IPS-NIHi11 (cell line): Measurements from ENCODE around the gene NELL1.

ENCODE experiments used
- DNase-seq: peaks from one replicate; pipeline ENCODE4 v3.0.0; 2012; ENCODE audit warnings: mixed read lengths, low spot score

Gene NELL1

DNA sequence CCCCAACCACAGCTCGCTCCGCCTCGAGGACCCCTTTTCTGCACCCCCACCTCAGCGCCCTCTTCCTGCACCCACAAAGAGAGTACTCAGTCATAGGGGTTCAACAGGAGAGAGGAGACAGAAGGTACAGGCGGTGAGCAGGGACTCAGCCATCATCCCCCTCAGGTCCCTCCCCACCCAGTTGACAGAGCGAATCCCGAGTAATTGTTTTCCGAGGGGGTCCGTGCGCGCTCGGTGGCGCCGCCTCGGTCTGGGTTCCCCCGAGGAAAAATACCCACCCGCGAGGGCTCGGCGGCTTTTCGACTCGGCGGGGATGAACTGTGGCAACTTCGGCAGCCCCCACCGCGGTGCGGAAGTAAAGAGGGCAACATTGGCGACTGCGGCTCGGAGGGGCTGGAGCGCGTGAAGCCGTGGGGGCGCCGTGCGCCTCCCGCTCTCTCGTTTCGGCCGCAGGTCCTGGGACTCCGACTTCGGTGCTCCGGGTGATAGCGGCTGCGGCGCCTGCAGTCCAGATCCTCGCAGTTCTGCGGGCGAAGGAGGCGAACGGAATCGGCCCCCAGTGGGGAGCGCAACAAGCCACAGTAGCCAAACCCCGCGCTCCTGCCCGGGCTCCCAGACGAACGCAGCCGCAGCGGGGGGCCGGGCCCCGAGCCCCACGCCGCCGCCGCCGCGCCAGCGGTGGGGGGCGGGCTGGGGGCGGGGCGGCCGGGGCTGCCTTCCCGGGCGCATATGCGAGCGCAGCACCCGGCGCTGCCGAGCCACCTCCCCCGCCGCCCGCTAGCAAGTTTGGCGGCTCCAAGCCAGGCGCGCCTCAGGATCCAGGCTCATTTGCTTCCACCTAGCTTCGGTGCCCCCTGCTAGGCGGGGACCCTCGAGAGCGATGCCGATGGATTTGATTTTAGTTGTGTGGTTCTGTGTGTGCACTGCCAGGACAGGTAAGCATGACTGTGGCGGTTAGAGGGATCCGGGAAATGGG is at the start of gene NELL1:
Gene NELL1 (plus strand): TSS at position 743 of the 976 bp plus-strand sequence.
- DNase-seq = peak; percentile 63

- no peak for DNase-seq
These were observed 48.4 kb upstream of the NELL1 start for GRCh38 chr11:20620988-20621387.

DNA sequence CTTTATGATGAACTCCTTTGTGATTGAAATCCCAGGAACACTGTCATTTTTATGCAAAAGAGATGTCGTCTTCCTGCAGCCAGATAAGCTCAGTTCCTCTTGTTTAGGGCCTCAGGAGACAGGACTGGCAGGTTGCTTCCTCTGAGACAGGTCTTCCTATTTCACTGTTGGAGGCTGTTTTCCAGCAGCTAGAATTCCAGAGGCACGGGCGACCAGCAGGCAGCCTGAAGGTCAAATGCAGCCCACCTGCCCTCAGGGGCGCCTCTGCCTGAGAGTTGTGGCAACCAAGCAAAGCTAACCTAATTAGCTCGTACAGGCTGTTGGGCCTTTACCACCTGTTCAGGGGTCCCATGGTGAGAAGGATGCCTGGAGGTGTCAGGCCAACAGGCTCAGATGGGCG is 47.7 kb upstream of the NELL1 start:
- peak; percentile 55 for DNase-seq

DNA sequence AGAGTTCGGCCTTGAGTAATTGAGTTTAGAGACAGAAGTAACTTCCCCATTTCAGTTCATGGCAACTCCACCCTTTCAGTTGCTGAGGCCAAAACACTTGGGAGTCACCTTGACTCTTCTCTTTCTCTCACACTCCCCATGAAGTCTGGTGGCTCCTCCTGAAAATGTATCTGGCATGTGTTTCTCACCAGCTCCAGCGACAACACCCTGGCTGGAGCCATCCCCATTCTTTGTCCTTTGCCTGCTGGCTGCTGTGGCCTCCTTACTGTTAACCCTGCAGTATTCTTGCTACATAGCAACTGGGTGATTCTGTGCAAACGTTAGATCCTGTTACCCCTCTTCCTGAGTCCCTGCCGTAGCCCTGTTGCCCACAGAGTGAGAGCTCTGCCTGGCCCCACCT is 46.1 kb upstream of the NELL1 start:
- no peak for DNase-seq

DNA sequence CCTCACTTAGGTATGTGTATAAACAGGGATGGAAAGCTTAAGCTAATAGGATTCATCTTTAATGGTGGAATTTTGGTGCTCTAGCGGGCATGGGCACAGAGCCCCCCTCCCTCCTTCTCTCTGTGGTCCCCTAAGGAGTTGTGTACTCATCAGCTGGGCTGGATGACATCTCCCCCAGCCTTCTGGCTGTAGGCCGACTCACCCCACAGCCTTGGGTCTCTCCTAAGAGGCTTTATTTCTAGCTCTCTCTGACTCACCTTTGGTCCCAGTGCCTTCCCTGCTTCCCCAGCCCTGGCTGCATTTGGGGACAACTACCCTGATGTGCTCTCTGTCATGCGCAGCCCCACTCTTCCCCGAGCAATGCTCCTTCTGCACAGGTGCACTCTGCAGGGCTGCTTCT is 43.1 kb upstream of the NELL1 start:
- DNase-seq = no peak

- no peak for DNase-seq
These were observed 42.4 kb upstream of the NELL1 start for GRCh38 chr11:20627026-20627425.

GRCh38 chr11:20627701-20628100 is 41.7 kb upstream of the NELL1 start:
- DNase-seq = no peak

DNA sequence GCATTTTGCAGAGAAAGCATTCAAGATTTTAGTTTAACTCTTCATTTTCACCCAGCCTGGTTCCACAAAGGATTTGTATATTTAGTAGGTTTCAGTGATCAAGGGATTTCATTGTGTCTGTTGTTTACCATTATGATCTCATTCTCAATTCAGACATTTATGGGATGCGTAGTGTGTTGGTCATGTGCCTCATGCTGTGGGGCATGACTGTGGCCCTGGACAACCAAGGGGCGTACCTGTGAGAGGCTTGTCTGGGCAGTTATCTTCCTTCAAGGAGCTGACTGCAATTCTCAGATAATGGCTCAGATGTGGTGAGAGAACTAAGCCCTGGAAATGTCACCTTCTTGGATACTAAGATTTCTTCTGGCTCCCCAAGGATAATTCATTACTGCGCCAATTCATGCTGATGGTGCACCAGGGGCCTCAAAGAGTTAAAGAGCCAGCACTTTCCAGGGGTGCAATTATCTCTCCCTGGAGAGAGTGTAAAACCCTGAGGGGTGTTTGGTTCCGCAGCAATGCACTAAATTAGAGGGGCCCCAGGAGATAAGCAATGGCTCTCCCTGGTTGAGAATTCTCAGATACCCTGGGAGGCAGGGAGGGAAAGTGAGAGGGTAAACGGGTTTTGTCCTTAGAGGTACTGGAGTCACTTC is 37.7 kb upstream of the NELL1 start:
- DNase-seq = no peak

GRCh38 chr11:20632169-20632532 is 37.2 kb upstream of the NELL1 start:
- no peak for DNase-seq

DNA sequence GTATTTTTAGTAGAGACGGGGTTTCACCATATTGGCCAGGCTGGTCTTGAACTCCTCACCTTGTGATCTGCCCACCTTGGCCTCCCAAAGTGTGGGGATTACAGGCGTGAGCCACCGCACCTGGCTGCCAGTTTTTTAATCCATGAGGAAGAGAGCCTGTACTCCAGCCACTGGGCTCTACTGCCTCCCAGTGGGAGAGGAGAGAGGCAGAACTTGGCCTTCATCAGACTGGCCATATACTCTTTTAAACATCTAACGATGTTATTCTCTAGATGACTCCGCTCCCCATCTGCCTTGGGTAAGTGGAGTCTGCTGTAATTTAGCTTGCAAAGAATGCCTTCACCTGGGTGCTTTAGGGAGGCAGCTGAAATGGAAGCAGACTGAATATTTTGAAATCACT is 35.3 kb upstream of the NELL1 start:
- peak; percentile 27 for DNase-seq

- no peak for DNase-seq
These were observed 34.6 kb upstream of the NELL1 start for GRCh38 chr11:20634781-20635180.

DNA sequence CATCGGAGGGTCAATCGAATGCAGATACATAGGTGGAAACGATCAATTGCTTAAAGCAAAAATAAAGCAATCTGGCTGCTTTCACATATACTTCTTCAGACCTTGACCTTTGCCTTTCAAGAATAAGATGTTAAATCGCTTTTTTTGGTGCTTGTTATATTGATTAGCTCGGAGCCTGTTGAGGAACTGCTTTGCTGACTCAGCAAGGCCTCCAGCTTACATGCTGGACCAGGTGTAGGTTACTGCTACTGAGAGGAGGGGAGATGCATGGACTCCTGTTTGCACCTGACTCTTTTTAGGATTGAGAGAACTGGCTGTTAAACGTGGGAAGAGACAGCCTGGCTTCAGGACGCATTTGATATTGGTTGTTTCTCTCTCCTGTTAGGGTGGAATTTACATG is 31.3 kb upstream of the NELL1 start:
- DNase-seq = no peak

DNA sequence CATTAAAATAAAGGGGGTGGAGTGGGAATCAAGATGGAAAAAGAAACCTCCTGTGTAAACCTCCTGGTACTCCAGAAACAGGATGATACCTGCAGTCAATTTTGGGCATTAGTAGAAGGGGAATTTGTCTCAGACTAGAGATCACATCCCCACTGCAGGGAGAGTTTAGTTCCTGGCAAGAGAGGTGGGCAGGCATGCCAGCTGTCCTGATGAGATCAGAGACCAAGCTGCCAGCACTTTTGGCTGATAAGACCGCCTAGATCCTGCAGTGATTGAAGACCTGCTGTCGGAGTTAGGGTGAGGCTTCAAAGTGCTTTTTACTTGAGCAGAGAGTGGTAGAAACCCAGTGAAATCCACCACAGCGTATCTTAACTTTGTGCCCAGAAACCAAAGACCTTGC is 29.7 kb upstream of the NELL1 start:
- no peak for DNase-seq

DNA sequence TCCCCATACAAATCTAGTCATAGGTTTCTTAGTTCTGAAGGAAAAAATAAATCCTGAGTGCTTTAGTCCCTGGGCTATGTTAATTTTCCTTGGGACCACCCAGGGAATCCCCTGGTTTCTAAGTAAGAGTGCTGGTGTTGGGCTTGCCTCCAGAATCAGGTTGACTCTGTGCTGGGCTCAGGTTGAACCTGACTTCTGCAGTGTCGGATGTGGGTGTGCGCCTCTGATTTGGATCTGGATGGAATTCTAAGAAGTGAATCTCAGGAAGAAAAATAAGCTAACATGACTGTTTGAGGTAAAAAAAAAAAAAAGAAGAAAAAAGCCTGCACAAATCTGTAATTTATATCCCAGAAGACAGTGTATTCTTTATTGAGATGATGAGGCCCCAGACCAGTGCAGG is 29.0 kb upstream of the NELL1 start:
- no peak for DNase-seq

DNA sequence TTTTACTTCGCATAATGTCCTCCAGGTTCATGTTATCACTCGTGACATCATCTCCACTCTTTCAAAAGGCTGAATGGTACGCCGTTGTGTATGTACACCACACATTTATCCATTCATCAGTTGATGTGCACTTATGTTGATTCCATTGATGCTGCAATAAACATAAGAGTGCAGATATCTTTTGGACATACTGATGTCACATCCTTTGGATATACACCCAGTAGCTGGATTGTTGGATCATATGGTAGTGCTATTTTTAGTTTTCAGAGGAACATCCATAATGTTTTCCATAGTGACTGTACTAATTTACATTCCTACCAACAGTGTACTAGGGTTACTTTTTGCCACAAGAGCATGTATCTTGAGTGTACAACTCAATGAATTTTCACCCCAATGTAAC is 25.0 kb upstream of the NELL1 start:
- DNase-seq = no peak

DNA sequence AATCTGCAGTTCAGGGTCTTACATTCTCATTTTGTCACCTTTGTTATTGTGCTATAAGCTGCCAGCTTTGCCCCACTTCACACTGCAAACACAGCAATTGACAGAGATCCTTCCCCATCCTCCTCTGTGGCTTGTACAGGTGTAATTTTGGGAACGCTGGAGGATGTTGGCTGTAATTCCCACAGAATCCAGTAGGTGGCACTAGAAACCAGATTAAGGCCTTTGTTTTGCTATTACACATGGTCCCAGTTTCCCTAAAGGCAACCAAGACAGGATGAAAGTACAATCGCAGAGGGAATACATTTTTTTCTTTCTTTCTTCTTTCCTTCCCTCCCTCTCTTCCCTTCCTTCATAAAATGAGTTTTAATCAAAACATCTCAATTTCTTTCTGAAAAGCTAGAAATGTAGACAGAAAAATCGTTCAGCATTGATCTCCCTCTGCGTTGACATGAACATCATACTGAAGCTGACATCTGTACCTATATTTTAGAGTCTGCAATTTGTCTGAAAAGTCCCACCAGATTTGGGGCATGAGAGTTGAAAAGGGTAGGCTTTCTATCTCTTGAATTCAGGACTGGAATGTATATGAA is 21.3 kb upstream of the NELL1 start:
- DNase-seq = peak; percentile 80

DNA sequence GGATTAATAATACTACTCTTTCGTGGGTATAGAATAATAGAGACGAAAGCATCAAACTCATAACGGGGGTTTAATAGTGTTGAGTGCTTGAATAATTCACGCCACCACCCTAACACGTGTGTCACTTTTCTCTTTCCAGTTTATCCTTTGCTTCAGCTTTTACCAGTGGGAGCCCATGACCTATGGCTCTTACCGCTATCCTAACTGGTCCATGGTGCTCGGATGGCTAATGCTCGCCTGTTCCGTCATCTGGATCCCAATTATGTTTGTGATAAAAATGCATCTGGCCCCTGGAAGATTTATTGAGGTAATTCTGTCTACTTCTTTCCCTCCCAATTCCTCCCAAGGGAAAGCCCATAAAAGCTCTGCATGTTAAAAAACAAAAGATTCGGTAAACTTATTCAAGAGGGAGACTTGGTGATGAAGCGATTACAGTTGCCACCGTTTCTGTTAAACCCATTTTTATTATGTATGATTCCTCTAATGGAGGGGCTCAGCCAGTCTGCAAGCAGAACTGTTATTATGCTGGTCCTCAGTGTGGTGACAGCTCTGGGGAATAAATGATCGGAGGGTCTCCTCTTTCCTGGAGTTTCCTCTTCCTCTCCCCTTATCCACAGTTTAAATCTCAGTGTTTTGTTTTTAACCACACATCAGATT is 17.1 kb upstream of the NELL1 start:
- DNase-seq = no peak

DNA sequence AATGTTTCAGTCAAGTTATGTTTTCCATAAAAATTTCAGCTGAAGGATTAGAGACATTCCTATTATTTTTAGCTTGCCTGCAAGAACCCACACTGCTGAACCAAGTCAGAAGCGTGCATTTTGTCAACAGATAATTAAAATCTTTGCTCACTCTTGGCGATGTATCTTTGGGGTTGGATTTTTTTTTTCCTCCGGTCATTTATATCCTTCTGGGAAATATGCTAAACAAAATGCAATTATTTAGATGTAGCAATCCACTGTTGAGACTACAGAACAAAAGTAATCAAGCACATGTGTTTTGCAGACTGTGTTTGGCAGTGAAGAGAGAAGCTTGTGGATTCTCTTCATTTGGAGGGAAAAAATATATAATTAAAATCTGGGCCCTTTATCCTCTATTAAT is 15.3 kb upstream of the NELL1 start:
- no peak for DNase-seq

DNA sequence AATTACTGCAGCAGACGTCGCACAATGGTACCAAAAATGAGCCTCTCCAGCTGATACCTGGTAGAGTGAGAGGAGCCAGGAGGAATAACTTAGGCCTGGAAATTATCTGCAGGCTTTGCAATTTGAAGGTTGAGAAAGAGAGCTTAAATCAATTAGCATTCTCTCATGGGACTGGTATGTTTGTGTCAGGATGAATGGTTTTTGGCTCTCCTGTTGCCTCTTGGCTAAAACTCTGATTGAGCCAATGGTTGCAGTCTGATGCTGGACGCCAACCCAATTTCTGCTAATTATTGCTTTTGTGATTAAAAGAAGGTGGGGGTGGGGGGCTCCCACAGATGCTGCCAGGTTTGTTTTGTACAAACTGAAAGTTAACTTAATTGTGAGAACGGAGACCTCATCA is 12.5 kb upstream of the NELL1 start:
- DNase-seq = no peak

GRCh38 chr11:20658135-20658534 is 11.3 kb upstream of the NELL1 start:
- no peak for DNase-seq

- DNase-seq = no peak
These were observed 7.9 kb upstream of the NELL1 start for GRCh38 chr11:20661445-20661844.

GRCh38 chr11:20661850-20662249 is 7.5 kb upstream of the NELL1 start:
- no peak for DNase-seq
